Bronchial epithelial cell (primary cell): Measurements from ENCODE around the gene PLPPR1. TPM values are rescaled to one million over a fixed set of nuclear protein-coding genes. Genes with fewer than 3 reads are reported as not detected.

ENCODE experiments used
- DNase-seq: peaks from one replicate; pipeline ENCODE4 v3.0.0-alpha.2; 2010; ENCODE audit warnings: low read depth
- FAIRE-seq: peaks from 2 replicates; lab custom pipeline; 2011; peaks lifted over from hg19 to GRCh38; lab: Jason Lieb, UNC
- H3K27me3 ChIP-seq: 2 replicates; pipeline ENCODE4 v1.5.1; 2011; ENCODE audit warnings: low read length; ENCODE audit not compliant: control insufficient read depth, insufficient read depth
- H3K36me3 ChIP-seq: 2 replicates; pipeline ENCODE4 v1.5.1; 2011; ENCODE audit warnings: low read length; ENCODE audit not compliant: control insufficient read depth, insufficient read depth
- H3K4me3 ChIP-seq: 2 replicates; pipeline ENCODE4 v1.5.1; 2011; ENCODE audit warnings: mild to moderate bottlenecking, low read depth, low read length, control low read depth
- total RNA-seq: library from RNA; depleted of rRNA; stranded (reverse); fragments of >200 nt; gene quantifications from 2 replicates; pipeline ENCODE4 v1.2.1, GENCODE V29; 2014
- TF ChIP-seq, protein P1 (sequence below): IDR thresholded peaks from 2 replicates; pipeline ENCODE4 v1.5.1; 2011; ENCODE audit warnings: mild to moderate bottlenecking, moderate library complexity, low read length, control low read depth, inconsistent platforms; ENCODE audit not compliant: insufficient read depth, severe bottlenecking

Gene PLPPR1
- total RNA-seq, 1 donor from 2014 or later, result not detected

DNA sequence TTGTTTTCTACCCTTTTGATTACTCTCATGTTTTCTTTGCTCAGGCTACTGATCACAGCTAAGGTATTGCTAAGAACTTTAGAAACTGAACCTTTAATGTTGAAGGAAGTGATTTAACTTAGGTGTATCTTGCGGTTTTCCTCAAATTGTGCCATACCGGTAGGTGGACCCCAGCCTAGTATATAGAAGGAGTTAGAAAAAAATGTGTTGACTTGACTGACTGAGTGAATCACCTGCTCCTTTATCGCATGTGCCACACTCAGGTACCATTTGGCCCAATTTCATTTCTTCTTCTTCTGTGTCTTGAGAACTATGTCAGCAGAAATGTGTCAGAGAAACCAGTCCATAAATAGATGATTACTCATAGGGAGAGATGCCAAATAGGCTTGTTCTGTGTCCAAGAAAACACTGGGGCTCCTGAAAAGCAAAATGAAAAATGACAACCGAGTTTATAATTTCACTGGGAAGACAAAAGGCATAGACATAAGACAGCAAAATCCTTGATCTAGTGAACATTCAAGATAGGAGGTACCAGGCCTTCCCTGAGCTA, 19.4 kb downstream of the PLPPR1 start:
- TF ChIP-seq, protein P1, sequence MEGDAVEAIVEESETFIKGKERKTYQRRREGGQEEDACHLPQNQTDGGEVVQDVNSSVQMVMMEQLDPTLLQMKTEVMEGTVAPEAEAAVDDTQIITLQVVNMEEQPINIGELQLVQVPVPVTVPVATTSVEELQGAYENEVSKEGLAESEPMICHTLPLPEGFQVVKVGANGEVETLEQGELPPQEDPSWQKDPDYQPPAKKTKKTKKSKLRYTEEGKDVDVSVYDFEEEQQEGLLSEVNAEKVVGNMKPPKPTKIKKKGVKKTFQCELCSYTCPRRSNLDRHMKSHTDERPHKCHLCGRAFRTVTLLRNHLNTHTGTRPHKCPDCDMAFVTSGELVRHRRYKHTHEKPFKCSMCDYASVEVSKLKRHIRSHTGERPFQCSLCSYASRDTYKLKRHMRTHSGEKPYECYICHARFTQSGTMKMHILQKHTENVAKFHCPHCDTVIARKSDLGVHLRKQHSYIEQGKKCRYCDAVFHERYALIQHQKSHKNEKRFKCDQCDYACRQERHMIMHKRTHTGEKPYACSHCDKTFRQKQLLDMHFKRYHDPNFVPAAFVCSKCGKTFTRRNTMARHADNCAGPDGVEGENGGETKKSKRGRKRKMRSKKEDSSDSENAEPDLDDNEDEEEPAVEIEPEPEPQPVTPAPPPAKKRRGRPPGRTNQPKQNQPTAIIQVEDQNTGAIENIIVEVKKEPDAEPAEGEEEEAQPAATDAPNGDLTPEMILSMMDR, result no peak
- H3K4me3 ChIP-seq, result no peak overlapping the region

DNA sequence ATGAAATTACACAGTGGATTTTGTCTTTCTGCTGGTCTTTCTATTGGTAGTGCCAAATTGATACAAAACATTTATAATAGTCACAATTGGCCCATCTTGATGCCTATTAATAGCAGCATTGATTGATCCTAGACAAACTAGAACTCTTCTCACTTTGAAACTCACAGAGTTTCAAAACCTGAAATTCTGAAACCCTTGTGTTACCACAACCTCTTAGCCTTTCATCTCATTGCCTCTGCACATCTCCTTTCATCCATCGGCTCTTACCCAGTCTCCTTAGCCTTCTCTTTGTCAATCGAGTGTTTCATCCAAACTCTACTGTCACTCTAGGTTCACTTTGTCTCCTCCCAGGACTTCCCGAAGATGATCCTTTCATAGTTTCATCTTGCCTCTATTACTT, 22.1 kb downstream of the PLPPR1 start:
- TF ChIP-seq, protein P1, result no peak
- FAIRE-seq, result no peak
- DNase-seq, result no peak
- Histone ChIP-seq H3K4me3 (no peak overlapping the region), H3K36me3 (no peaks in the 10 kb centered on the region), H3K27me3 (no peaks in the 10 kb centered on the region)

More for the DNA sequence above, 19.4 kb downstream of the PLPPR1 start:
- FAIRE-seq (no peak), DNase-seq (peak; percentile 37)
- H3K27me3 ChIP-seq, result no peaks in the 10 kb centered on the region
- no peaks in the 10 kb centered on the region for H3K36me3 ChIP-seq

DNA sequence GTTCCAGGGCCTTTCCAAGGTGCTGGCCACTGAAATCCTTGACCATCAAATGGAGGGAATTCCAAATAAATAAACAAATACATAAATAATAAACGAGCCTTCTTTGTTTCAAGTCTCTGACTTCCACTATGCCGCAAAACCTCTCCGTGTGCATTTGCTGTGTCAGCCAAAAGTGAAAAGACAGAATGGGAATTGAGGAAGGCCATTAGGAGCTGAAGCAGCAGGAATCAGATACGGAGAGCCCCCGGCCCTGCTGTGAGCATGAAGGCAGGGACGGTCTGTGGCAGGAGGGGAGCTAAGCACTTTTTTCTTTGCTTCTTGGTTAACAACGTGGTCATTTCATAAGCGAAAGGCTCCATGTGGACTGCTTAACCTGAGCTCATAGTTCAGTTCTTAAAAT, 26.1 kb downstream of the PLPPR1 start:
- TF ChIP-seq, protein P1, result no peak
- H3K27me3 ChIP-seq, result no peaks in the 10 kb centered on the region
- no peak for DNase-seq
- no peak for FAIRE-seq
- no peaks in the 10 kb centered on the region for H3K36me3 ChIP-seq
- H3K4me3 ChIP-seq, result no peak overlapping the region

DNA sequence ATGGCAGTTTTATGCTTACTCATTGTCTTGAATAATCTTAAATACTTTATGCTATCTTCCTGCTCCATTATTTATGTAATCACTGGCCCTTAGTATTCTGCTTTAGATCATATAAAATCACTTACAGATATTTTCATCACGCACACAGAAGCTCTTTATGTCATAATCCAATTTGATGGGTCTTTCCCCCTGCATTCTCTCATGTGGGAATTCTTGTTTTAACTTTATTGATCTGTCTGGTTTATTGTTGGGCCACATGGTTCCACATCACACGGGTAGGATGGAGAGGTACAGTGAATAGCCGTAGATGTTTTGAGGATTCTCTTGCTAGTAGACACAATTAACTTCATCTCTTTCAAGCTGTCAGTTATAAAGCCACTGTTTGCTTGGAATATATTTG, 27.0 kb downstream of the PLPPR1 start:
- TF ChIP-seq, protein P1, result no peak
- Histone ChIP-seq H3K4me3 (no peak overlapping the region), H3K36me3 (no peaks in the 10 kb centered on the region), H3K27me3 (no peaks in the 10 kb centered on the region)
- DNase-seq (no peak), FAIRE-seq (no peak)

DNA sequence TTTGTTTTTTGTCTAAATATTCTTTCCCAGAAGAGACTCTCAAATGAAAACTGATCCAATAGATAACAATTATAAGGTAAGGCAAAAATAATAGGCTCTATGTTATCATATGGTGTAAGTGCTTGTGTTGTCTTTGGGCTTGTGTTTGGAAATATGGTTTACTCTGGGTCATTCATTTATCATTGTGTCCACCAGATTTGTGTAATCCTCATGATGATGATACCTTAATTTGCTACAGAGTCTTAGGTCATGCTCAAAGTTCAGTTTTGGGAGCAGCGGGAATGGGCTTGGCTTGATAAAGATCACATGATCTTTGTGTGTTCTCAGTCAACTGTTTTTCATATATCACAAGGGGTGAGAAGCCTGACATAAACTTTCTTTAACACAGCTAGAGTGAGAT, 34.2 kb downstream of the PLPPR1 start:
- H3K27me3 ChIP-seq, result no peaks in the 10 kb centered on the region
- DNase-seq (no peak), FAIRE-seq (no peak)

More for the DNA sequence above, 34.2 kb downstream of the PLPPR1 start:
- H3K4me3 ChIP-seq, result no peak overlapping the region
- TF ChIP-seq, protein P1, result no peak
- H3K36me3 ChIP-seq, result no peaks in the 10 kb centered on the region
